ENCODE measurements around the gene GALNT9.
"Not testable (repeated sequence)": the region's sequence is repeated elsewhere in the genome, so short reads cannot be mapped to it uniquely, and the experiment has no call there.

GALNT9 gene

GRCh38 chr12:132359971-132360370 lies 30.6 kb upstream of the GALNT9 start:
- Histone ChIP-seq H3K36me3 (no peaks in the 10 kb centered on the region), H3K4me1 (peaks cover 73% of the 10 kb centered on the region), H3K27ac (no peak overlapping the region), H4K20me1 (no peaks in the 10 kb centered on the region), H3K9me3 (peaks cover 11% of the 10 kb centered on the region; the same call in 1 of the 2 replicates), H3K9ac (no peak overlapping the region), H3K4me2 (peak overlapping the region; percentile 81), H3K27me3 (peaks cover 11% of the 10 kb centered on the region; the same call in 1 of the 2 replicates), H3K4me3 (no peak overlapping the region)
- TF ChIP-seq Cebpa-rat (IDR thresholded peaks at IDR 0.05) = no peak

GRCh38 chr12:132359551-132359950 lies 30.2 kb upstream of the GALNT9 start:
- Histone ChIP-seq H4K20me1 (no peaks in the 10 kb centered on the region), H3K4me1 (peaks cover 75% of the 10 kb centered on the region), H3K36me3 (no peaks in the 10 kb centered on the region), H3K9ac (no peak overlapping the region), H3K4me3 (no peak overlapping the region), H3K27ac (no peak overlapping the region), H3K27me3 (peaks cover 15% of the 10 kb centered on the region; the same call in 1 of the 2 replicates), H3K9me3 (peaks cover 11% of the 10 kb centered on the region; the same call in 1 of the 2 replicates), H3K4me2 (peak overlapping the region; percentile 81)
- no peak for TF ChIP-seq Cebpa-rat (IDR thresholded peaks at IDR 0.05)

- H3K27ac ChIP-seq, H3K9me3 ChIP-seq, H3K9ac ChIP-seq, H3K4me3 ChIP-seq, H3K36me3 ChIP-seq, H4K20me1 ChIP-seq: not testable (repeated sequence)
- H3K4me1 ChIP-seq = peaks cover 75% of the 10 kb centered on the region
- H3K4me2 ChIP-seq = peak overlapping the region; percentile 92
- H3K27me3 ChIP-seq = peaks cover 25% of the 10 kb centered on the region
Measured at GRCh38 chr12:132358241-132359225, 29.1 kb upstream of the GALNT9 start.

DNA sequence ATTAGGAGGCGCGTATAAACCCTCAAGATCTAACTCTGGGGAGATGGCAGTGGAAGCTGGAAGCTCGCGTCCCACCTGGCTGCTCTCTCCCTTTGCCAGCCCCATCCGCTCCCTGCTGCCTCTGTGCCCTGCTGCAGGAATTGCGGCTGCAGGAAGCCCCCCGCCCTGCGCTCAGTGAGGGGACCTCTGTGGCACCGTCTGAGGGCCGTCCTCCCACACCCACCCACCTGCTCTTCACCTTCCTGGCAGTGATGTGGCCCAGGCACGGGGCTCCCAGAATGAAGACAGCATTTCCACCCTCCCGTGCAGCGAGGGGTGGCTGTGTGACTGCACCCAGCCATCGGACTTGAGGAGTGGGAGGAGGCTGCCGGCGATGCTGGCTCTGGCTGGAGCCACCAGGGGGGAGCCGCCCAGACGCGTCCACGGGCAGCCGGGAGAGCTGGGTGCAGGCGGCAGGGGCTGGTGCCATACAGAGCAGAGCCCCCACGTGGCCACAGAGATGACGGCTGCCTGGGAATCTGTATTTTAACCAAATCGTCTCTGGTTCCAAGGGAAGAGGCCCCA lies 28.3 kb upstream of the GALNT9 start:
- Histone ChIP-seq H3K36me3 (no peaks in the 10 kb centered on the region), H3K9me3 (peaks cover 7% of the 10 kb centered on the region; the same call in 1 of the 2 replicates), H3K27me3 (peaks cover 30% of the 10 kb centered on the region), H4K20me1 (no peaks in the 10 kb centered on the region), H3K4me1 (peaks cover 75% of the 10 kb centered on the region), H3K4me2 (peak overlapping the region; percentile 92), H3K4me3 (no peak overlapping the region), H3K9ac (0 out of 2 replicates have a peak overlapping the region, but pooled peaks have one; percentile 36), H3K27ac (no peak overlapping the region)
- no peak for TF ChIP-seq Cebpa-rat (IDR thresholded peaks at IDR 0.05)

GRCh38 chr12:132356691-132357622 lies 27.6 kb upstream of the GALNT9 start:
- Histone ChIP-seq H3K9ac (peak overlapping the region; percentile 36; the same call in 1 of the 2 replicates), H3K4me2 (peak overlapping the region; percentile 92), H4K20me1 (no peaks in the 10 kb centered on the region), H3K4me1 (peaks cover 81% of the 10 kb centered on the region), H3K36me3 (no peaks in the 10 kb centered on the region), H3K9me3 (peaks cover 7% of the 10 kb centered on the region; the same call in 1 of the 2 replicates), H3K27me3 (peaks cover 30% of the 10 kb centered on the region), H3K27ac (no peak overlapping the region), H3K4me3 (no peak overlapping the region)
- no peak for TF ChIP-seq Cebpa-rat (IDR thresholded peaks at IDR 0.05)

DNA sequence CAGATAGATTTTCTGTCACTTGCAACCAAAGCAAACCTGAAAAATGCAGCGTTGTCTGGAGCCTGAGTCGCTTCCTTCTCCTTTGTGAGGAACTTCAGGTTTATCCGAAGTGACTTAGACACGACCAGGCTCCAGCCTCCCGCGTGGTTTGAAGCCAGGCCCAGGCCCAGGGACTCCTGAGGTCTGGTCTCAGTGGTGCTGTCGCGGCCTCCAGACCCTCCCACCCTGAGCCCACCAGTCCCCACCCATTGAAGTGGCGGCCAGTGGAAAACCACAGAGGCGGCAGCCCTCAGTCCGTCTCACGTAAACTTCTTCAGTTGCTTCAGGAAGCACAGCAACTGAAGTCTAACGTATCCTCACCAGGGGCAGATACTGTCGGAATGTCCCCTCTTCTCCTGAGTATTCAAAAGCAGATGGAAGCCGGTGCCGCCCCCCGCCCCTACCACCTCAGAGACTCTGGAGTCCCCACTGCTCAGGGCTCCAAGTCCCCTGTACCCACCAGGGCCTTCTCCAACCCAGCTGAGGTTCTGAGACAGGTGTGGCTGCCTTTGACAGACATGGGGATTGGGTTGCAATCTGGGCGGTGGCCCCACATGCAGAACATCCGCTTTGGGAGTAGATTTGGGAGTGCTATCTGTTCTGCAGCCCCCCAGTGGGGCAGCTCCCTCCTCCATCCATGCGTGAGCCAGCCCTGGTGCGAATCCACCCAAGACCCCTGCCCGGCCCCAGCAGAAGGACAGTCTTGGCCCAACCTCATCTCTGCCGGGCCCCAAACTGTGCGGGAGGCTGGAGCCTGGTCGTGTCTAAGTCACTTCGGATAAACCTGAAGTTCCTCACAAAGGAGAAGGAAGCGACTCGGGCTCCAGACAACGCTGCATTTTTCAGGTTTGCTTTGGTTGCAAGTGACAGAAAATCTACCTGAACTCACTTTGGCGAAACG lies 26.6 kb upstream of the GALNT9 start:
- TF ChIP-seq Cebpa-rat (IDR thresholded peaks at IDR 0.05) = no peak
- H3K9me3 ChIP-seq = peaks cover 7% of the 10 kb centered on the region; the same call in 1 of the 2 replicates
- peaks cover 30% of the 10 kb centered on the region for H3K27me3 ChIP-seq
- 0 out of 2 replicates have a peak overlapping the region, but pooled peaks have one; percentile 11 for H3K4me3 ChIP-seq
- H3K4me1 ChIP-seq = peaks cover 91% of the 10 kb centered on the region
- no peaks in the 10 kb centered on the region for H4K20me1 ChIP-seq
- H3K36me3 ChIP-seq = no peaks in the 10 kb centered on the region
- H3K27ac ChIP-seq = peak overlapping the region; percentile 73
- H3K4me2 ChIP-seq = peak overlapping the region; percentile 92
- 0 out of 2 replicates have a peak overlapping the region, but pooled peaks have one; percentile 15 for H3K9ac ChIP-seq

GRCh38 chr12:132354982-132355680 lies 25.7 kb upstream of the GALNT9 start:
- Histone ChIP-seq H3K4me2 (peak overlapping the region; percentile 92), H3K9ac (0 out of 2 replicates have a peak overlapping the region, but pooled peaks have one; percentile 25), H4K20me1 (no peaks in the 10 kb centered on the region), H3K4me1 (peaks cover 87% of the 10 kb centered on the region), H3K9me3 (peaks cover 7% of the 10 kb centered on the region; the same call in 1 of the 2 replicates), H3K36me3 (no peaks in the 10 kb centered on the region), H3K27me3 (peaks cover 30% of the 10 kb centered on the region), H3K27ac (peak overlapping the region; percentile 73), H3K4me3 (0 out of 2 replicates have a peak overlapping the region, but pooled peaks have one; percentile 38)
- no peak for TF ChIP-seq Cebpa-rat (IDR thresholded peaks at IDR 0.05)
